Urinary bladder (tissue), 4 donors: ENCODE data around the gene IGFN1. TPM values are rescaled to one million over a fixed set of nuclear protein-coding genes. Genes with fewer than 3 reads are reported as not detected.

ENCODE experiments used
- DNase-seq: peaks from one replicate; pipeline ENCODE4 v3.0.0-alpha.2; 2015; ENCODE audit errors: extremely low spot score
- H3K27ac ChIP-seq: one replicate; pipeline ENCODE4 v1.5.1; 2013; ENCODE audit warnings: low read depth, mild to moderate bottlenecking, moderate library complexity
- H3K36me3 ChIP-seq: one replicate; pipeline ENCODE4 v1.6.1; 2013; ENCODE audit warnings: mild to moderate bottlenecking, moderate library complexity; ENCODE audit not compliant: insufficient read depth
- H3K4me1 ChIP-seq: one replicate; pipeline ENCODE4 v1.6.1; 2013; ENCODE audit warnings: mild to moderate bottlenecking, moderate library complexity; ENCODE audit not compliant: insufficient read depth
- H3K4me3 ChIP-seq: one replicate; pipeline ENCODE4 v1.5.1; 2013; ENCODE audit warnings: low read depth, low read length
- WGBS: extraction: QIAGEN DNeasy Blood & Tissue Kit; methylation state at CpG from one replicate; pipeline ENCODE4 v1.1.7; 2013; 5-methylcytosine and 5-hydroxymethylcytosine counted together
- polyA plus RNA-seq: library from polyadenylated mRNA; stranded (reverse); fragments of 200-250 nt; gene quantifications from one replicate; pipeline ENCODE4 v1.2.3, GENCODE V29; 2013
- total RNA-seq: library from RNA; depleted of rRNA; stranded (reverse); fragments of >200 nt; gene quantifications from one replicate; pipeline ENCODE4 v1.2.3, GENCODE V29; 2014
- donor health status: healthy with polysubstance abuse.
- donor health status: healthy.

IGFN1 gene
- total RNA-seq (0.69 TPM), polyA plus RNA-seq (0.14 TPM)

GRCh38 chr1:201190624-201191051 lies at the start of gene IGFN1:
Gene IGFN1 (plus strand): TSS chr1:201190824. CDS start chr1:201193294, 2,470 bp downstream.
- DNase-seq = no peak

GRCh38 chr1:201140941-201141260 lies 49.7 kb upstream of the IGFN1 start:
- 93% methylated on average over 8 of the region's 8 CpGs for WGBS
- Histone ChIP-seq H3K4me3 (no peak overlapping the region), H3K27ac (no peak overlapping the region), H3K4me1 (no peaks in the 10 kb centered on the region), H3K36me3 (no peaks in the 10 kb centered on the region)
- DNase-seq = no peak

More at GRCh38 chr1:201190624-201191051, at the start of gene IGFN1:
- 58% methylated on average over 9 of the region's 9 CpGs for WGBS
- Histone ChIP-seq H3K4me1 (no peaks in the 10 kb centered on the region), H3K27ac (no peak within 1 kb of the TSS), H3K36me3 (no peaks in the 10 kb centered on the region), H3K4me3 (no peak within 1 kb of the TSS)

DNA sequence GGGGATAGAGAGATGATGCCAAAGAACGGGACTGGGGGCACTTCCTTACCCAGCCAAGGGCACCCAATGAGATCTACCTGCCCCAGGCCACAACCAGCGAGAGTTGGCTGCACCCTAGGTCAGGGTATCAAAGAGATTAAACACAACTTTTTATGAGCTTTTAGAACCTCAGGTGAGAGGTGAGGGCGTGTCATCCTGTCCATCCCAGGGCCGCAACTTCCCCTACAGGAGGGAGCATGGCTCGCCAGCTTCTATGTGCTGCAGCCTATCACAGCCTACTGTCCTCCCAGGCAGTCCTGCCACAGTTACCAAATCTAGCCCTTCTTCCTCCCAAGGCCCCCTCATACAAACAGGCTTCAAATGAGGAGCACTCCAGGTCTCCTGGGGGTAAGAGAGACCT lies 49.2 kb upstream of the IGFN1 start:
- H3K36me3 ChIP-seq = no peaks in the 10 kb centered on the region
- 97% methylated on average over 5 of the region's 5 CpGs for WGBS
- no peaks in the 10 kb centered on the region for H3K4me1 ChIP-seq
- no peak for DNase-seq
- H3K27ac ChIP-seq = no peak overlapping the region
- H3K4me3 ChIP-seq = no peak overlapping the region

DNA sequence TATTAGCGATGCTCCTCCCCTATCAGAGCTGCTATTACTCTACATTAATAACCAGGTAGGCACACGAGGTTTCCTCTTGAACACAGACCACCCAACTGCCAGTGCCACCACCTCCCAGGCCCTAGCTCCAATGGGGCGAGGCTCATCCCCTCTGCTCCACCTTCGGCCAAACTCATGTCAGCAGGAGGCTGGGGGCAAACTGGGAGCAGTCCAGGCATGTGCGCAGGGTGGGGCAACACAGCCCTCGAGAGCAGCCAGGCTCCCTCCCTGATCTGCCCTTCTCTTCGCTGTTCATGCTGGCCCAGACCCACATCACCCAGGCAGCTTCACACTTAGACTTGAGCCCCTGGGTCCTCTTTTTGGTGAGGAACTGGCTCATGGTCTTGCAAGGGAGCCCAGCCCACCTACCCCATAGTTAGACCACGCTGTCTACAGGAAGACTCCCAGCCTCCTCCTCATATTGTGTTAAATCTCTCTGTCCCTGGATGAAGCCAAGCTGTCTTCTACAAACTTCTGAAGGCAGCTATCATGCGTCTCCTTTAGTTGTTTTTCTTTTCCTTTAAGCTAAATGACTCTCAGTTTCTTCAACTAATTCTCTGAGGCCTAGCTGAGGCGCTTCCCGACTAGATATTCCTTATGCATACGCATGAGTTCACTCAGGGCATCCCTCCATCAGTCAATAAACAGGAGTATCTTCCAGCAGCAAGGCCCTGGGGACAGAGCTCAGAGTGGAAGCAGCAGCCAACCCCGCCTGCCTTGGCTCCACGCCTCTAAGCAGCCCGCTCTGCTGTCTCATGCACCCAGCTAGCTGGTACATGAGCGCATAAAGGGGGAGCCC lies 48.4 kb upstream of the IGFN1 start:
- 82% methylated on average over 16 of the region's 16 CpGs for WGBS
- Histone ChIP-seq H3K36me3 (no peaks in the 10 kb centered on the region), H3K4me1 (no peaks in the 10 kb centered on the region)

DNA sequence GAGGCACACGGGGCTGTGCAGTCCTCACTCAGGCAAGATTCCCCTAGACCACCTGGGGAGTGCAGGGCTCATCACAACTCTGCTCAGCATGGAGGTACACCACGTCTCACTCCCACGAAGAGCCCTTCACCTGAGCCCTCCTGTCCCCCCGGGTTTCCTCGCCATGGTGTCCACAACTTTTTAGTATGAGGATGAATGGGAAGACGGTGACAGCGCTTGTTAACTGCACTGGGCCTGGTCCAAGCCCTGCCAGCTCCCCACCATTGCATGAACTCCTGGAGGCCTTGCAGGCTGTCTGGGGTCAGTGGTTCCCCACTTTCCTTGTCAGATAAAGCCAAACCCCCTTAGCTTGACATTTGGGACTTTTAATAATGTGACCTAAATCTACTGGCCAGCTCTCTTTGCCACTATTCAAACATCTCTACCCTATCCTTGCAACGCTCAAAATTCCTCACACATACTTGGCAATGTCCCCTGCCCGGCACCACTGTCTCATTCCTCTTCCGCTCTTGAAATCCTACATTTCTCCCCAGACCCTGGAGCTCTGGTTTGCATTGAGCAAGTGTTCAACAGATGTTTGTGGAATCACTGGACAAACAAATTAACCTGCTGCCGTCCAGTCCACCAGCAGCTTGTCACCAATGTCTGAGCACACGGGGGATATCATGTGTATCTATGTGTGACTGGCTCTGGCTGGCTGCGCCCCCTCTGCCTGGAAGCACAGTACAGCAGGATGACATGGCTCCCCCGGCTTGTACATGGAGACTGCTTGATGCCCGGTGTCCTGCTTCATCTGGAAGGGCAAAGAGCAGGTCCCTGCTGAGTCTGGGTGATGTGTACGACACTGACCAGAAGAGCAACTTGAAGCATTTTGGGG lies 47.5 kb upstream of the IGFN1 start:
- Histone ChIP-seq H3K4me1 (no peaks in the 10 kb centered on the region), H3K4me3 (no peak overlapping the region), H3K36me3 (no peaks in the 10 kb centered on the region), H3K27ac (no peak overlapping the region)
- DNase-seq = no peak
- WGBS = 90% methylated on average over 16 of the region's 16 CpGs

More for the DNA sequence above, 48.4 kb upstream of the IGFN1 start:
- Histone ChIP-seq H3K4me3 (no peak overlapping the region), H3K27ac (no peak overlapping the region)
- no peak for DNase-seq

DNA sequence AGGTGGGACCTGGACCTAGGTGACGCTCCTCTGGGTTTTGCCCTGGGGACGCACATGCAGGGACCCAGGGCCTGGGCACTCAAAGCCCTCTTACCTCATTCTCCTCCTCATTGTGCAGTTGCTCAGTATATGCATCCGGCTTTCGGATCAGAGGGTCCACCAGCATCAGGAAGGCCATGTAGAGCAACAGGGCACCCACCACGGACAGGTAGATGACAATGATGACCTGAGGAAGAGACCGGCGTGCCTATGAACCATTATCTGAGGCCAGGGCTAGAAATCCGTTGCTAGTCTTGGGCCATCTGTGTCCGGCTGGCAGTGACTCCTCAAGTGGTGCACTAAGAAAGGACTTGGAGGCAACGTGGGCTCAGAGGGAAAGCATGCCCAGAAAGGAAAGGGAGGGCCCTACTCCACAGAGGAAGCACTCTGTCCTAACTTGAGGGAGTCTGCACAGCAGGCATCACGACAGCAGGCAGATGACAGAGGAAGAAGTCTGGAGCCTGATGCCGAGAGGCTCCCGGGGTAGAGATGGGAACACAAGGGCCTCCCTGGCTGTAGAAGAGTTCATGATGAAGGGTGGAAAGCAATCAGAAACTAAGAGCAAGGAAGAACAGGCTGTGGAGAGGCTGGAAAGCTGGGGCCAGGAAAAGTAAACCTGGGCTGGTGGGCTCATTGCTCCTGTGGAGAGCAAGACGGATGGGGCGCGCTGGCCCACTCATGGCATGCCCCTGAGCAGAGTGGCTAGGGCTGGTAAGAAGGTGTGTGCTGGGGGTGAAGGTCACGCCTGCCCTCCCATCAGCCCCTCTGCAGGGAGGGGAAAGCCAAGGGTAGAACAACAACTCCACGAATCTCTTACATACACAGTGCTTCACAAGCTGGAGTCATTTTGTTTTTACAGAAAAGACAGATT lies 46.6 kb upstream of the IGFN1 start:
- DNase-seq = no peak
- Histone ChIP-seq H3K27ac (no peak overlapping the region), H3K36me3 (no peaks in the 10 kb centered on the region), H3K4me1 (no peaks in the 10 kb centered on the region), H3K4me3 (no peak overlapping the region)
- 90% methylated on average over 18 of the region's 18 CpGs for WGBS

DNA sequence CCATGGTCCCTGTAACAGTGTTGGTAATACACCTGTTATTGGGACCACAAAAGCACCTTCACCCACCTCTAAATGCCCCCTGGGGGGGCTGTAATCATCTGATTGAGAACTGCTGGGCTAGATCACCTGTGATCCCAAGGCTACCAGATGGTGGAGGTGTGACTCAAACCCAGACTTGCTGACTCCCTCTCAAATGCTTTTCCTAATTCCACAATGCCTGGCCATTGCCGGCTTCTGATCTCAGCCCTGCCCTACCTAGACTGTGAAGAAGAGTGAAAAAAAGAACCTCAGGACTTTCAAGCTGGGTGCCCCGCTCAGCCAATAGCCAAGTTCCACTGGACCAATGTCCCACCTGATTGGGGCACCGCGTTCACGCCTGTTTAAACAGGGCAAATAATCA lies 45.9 kb upstream of the IGFN1 start:
- Histone ChIP-seq H3K27ac (no peak overlapping the region), H3K36me3 (no peaks in the 10 kb centered on the region), H3K4me3 (no peak overlapping the region), H3K4me1 (no peaks in the 10 kb centered on the region)
- 76% methylated on average over 5 of the region's 5 CpGs for WGBS
- DNase-seq = no peak

DNA sequence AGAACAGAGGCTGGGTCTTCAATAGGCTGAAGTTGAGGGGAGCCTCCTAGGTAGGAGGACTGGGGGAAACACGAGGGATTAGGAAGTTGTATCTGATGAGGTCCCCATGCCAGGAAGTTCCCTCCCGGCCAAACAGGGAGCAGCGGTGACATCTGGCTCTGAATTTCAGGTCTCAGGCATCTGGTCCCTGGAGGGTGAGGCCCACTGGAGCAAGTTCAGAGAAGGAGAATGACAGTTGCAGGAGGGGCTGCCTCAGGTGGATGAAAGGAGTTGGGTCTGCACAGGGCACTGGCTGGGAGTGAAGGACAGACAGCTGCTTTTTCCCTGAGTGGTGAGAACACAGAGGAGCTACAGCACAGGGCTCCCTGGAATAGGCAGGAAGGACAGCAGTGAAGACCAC lies 45.5 kb upstream of the IGFN1 start:
- Histone ChIP-seq H3K27ac (no peak overlapping the region), H3K4me1 (no peaks in the 10 kb centered on the region), H3K36me3 (no peaks in the 10 kb centered on the region), H3K4me3 (no peak overlapping the region)
- no peak for DNase-seq
- 86% methylated on average over 3 of the region's 3 CpGs for WGBS

DNA sequence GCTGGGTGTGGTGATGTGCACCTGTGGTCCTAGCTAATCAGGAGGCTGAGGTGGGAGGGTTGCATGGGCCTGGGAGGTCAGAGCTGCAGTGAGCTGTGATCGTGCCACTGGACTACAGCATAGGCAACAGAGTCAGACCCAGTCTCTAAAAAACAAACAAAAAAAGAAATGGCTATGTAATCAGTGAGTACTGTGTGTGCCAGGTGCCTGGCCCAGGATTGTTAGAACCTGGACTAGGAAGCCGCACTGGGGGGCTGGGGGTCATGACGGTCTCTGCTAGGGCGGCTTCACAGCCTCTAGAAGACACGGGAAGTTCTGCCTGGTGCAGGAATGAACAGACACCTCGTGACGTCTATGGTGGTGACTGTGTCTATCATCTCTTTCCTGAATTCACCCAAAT lies 44.8 kb upstream of the IGFN1 start:
- Histone ChIP-seq H3K27ac (no peak overlapping the region), H3K4me1 (no peaks in the 10 kb centered on the region), H3K36me3 (no peaks in the 10 kb centered on the region), H3K4me3 (no peak overlapping the region)
- 87% methylated on average over 7 of the region's 7 CpGs for WGBS
- DNase-seq = no peak

DNA sequence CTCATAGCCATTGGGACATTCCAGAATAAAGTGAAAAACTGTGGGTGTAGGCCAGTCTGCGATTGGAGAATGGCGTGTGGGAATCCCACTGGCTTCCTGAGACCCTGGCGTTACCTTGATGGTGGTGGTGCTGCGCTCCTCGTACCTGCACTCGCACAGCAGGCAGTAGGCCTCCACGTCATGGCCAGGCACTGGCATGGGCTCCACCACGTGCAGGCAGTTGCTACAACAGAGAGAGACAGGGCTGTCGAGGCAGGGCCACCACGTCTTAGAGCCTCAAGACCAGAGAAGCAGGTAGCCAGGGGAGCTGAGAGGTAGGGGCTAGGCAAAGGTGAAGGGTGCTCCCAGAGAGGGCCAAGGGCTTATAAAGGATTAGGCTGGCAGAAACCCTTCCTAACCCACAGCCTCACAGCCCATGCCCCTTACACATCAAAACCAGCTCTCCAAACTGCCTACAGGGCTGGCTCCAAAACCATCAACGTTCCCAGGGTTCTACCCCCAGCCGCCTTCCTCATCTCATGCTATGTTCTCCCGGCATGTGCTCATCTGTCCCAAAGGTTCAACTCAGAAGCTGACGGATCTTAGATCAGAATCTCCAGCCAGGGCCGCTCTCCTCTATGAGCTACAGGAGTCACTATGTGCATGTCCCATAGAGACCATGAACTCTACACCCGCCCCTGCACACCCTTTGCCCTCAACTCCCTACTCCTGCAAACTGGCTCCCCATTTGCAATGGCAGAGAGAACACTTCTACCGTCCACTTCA lies 43.8 kb upstream of the IGFN1 start:
- no peak for DNase-seq
- no peak overlapping the region for H3K4me3 ChIP-seq
- H3K36me3 ChIP-seq = no peaks in the 10 kb centered on the region
- no peak overlapping the region for H3K27ac ChIP-seq
- WGBS = 90% methylated on average over 17 of the region's 17 CpGs
- H3K4me1 ChIP-seq = no peaks in the 10 kb centered on the region

DNA sequence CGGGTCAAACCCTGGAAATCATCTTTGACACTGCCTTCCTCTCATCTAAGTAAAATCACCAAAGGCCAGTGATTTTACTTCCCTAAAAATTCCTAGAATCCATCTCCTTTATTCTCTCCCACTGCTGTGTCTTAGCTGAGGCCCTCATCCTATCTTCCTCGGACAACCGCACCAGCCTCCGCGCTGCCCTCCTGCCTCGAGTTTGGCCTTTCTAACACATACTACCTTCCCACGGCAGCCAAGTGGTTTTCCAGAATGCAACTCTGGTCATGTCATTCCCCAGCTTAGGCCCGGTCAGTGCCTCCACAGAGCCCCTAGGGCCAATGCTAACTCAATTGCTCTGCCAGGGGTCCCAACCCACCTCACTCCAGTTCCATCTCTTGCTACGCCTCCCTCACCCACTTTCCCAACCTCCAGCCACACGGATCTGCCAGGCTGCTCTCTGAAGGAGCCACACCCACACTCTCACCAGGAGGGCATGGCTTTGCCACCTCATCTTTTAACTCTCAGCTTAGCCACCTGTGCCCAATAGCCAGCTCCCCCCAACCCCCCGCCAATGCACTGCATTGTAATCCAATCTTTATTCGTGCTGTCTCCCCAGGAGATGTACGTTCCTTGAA lies 43.1 kb upstream of the IGFN1 start:
- DNase-seq = no peak
- Histone ChIP-seq H3K4me1 (no peaks in the 10 kb centered on the region), H3K4me3 (no peak overlapping the region), H3K36me3 (no peaks in the 10 kb centered on the region), H3K27ac (no peak overlapping the region)
- 81% methylated on average over 13 of the region's 13 CpGs for WGBS

- no peaks in the 10 kb centered on the region for H3K4me1 ChIP-seq
- no peak for DNase-seq
- no peaks in the 10 kb centered on the region for H3K36me3 ChIP-seq
- H3K4me3 ChIP-seq = no peak overlapping the region
- H3K27ac ChIP-seq = no peak overlapping the region
- 75% methylated on average over 4 of the region's 4 CpGs for WGBS
Measured at GRCh38 chr1:201149400-201149799, 41.2 kb upstream of the IGFN1 start.
